Activated naive CD4-positive, alpha-beta T cell treated with Interleukin-2 at 50 U/mL for 16 hours (primary cell): ENCODE data around the gene PSMD6.
A peak's percentile ranks its signal among the peaks of the same experiment; 100 is the strongest.

ENCODE experiments used
- DNase-seq: peaks from one replicate; pipeline ENCODE4 v3.0.0-alpha.2; 2020

The PSMD6 gene

DNA sequence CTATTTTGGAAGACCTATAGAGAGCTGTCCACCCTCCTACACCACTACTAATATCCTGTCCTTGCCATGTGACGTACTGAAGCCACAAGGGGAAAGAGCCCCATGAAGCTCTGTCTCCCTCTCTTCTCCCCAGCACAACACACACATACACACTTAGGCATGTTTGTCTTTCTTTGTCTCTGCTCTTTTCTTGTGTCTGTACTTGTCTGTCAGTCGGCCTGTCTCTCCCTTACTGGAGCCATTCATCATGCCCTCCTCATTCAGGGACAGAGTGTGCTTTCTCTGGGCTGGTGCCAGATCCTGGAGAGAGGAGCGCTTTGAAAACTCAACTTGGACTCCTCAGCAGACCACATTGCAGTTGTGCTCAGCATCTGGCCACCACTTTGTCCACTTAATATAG is 47.6 kb downstream of the PSMD6 start:
- no peak for DNase-seq

DNA sequence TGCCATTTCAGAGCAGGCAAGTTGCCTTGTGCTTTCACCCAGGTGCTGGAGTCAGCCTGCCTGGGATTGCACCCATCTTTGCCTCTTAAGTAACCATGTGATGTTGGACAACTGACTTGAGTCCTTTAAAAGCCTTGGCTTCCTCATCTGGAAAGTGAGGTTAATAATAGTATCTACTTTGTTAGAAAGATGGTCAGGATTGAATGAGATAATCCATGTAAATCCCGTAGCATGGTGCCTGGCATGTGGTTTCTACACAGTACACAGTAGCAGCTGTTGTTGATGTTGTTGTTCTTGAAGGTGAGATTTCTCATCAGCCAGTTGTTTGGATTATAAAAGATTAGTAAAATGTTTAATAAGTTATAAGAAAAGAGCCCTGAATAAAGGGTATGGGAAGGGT is 48.8 kb downstream of the PSMD6 start:
- no peak for DNase-seq

DNA sequence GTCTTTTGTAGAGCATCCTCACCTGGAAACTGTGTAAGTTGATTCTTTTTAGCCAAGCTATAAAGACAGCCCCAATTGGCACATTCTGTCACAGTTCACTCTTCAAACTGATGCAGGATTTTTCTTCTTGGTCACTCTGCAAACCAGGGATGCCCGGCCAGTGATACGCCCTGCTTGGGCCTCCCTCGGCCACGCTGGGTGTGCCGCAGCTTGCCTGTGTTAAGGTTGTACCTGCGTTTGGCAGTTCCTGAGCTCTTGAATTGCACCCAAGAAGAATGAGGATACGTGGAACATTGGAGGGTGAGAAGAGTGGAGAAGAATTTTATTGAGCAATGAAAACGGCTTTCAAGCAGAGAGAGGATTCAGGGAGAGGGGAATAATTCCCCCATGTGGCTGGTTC is 49.9 kb downstream of the PSMD6 start:
- DNase-seq: no peak

DNA sequence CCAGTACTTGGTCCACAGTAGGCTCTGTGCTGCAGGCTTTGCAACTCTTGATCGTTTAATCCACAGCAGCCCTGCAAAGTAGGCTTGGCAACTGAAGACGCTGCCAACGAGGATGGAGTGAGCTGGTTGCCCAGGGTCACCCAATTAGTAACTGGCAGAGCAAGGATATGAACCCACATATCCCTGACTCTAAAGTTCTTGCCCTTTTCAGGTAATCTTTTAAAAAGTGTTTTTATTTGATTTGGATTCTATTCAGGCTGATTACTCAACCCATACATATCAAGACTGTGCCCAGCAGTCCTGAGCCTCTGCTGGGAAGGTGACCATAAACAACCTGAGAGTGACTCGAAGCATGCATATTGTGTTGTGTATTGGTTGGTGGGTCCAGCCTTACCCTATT is 50.3 kb downstream of the PSMD6 start:
- DNase-seq: no peak

DNA sequence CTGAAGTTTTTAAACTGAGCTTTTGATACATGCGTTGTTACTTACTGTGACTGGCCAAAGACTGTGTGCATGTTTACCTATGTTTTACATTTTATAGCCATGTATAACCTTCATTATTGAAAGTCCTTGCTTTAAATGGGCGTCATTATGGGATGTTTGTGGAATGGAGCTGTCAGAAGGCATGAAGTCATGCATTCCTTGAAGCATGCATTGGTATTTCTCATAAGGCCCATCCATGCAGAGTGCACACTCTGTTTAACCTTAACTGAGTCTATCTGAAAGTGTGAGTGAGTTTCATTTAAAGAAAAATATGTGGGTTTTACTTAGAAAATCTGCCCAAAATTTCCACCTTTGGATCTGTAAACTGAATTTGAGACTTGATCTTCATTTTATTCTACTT is 51.1 kb downstream of the PSMD6 start:
- DNase-seq: no peak

DNA sequence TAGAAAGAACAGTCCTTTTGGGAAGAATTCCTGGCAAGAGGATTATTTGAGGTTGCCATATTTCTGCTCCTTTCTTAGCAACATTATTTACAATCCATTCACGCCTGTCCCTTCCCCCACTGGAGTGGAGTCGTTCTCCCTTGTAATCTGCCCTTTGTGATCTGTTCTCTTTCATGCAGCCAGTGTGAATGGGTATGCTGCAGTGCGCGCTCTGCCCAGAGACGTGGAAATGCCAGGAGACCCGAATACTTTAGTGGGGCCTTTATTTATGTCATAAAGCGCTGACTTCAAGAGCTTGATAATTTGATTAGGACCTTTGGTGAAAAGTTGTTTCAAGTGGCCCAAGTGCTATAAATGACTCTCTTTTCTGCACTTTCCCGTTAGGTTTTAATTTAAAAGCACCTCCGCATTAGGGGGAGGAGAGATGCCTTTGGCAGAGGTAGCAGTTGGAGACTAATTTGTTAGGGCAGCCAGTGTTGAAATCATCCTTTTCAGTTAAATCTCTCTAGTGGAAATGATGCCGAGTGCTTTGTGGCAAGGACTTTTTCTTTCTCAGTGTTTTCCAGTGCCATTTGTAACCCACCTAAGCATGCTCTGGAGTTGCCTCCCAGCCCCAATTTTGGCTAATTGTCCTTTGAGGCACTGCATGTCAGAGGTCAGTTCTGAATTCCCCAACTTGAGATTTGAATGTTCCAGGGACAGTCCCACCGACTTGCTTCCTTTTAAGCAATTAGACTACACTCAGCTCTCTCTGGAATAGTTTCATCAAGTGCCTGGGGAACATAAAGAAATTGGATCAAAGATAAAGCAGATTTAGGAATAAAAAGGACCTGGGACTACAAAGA is 52.4 kb downstream of the PSMD6 start:
- DNase-seq: no peak

DNA sequence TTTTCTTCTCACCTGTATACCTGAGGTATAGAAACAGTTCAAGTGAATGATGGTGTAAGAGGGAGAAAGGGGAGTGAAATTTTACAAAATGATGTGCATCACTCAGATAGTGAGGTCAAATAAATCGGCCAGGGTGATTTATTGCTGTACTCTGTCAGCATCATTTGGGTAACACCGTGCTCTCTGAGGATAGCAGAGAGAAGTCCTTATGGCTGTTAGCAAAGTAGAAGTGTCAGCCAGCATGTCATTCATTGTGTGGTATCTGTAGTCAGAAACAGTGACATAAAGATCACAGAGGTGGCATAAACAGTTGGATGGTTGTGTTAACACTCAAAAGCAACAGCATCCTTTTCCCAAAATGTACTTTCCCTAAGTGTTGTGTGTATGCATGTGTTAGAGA is 53.4 kb downstream of the PSMD6 start:
- DNase-seq: no peak

DNA sequence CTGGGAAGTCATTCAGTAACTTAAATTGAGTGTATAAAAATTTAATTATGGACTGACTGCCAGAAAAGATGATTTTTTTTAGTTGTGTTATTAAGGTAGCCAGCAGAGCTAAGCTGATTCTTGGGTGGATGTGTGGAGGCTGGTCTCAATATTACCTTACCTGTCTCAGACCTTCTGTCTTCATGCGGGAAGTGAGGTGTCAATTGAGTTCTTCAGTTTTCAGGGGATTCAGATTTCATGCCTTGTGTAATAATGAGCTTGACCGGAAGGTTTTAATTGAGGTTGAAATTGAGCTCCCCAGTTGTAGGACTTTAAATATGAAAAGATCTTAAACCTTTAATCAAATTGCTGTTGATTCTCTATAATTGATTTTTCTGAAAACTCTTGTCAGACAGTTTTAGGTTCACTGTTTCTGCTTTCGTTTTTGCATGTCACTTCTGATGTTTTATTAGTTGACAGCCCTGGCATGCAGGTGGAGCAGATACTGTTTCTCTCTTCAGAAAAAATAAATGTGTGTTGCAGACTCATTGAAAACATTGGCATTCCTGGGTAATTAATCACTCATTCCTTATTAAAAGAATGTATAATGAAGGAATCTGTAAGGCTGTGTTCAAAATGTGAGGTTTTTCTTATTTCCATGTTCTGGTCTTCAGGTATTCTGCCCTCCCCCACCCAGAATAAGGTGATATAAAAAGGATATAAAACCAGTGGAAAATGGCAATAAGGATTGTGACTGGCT is 54.5 kb downstream of the PSMD6 start:
- DNase-seq: no peak

DNA sequence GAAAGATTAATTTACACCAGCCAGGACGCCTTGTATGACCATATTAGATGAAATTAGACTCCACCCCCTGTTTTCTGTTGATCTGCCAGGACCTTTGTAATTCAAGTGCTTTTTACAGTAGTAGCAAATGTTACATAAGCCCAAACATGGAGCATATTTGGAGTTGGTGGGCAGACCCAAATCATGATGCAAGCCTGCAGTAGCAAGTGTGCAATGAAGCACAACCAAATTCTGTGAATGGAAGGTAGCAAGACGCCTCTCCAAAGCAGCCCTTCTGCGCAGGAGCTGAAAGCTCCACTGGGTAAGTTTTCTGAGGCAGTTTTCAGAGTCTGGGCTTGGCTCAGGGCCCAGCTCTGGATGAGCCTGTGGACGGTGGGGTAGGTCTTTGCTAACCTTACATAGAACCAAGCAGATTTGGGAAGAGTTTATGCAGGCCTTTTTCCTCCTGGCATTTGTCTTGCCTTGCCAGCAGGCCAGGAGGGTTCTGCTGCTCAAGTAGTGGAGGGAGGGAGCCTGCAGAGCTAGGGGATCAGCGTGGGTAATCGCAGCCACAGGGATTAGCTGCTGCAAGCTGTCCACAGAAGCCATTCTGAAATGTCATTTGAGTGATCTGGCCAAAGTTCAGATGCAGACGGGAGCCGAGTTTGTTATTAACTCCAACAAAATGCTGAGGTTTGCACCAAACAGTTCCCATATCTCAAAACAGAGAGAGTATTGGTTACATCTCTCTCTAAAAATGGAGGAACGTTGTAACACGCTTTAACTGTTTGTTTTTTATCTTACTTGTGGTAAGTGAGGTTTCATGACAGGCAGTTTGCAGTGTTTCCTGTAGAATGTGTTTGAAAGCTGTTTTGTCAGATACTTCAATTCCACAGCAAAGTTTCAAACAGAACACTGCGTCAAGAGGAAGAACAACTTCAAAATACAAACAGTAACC is 55.4 kb downstream of the PSMD6 start:
- peak; percentile 30 for DNase-seq

DNA sequence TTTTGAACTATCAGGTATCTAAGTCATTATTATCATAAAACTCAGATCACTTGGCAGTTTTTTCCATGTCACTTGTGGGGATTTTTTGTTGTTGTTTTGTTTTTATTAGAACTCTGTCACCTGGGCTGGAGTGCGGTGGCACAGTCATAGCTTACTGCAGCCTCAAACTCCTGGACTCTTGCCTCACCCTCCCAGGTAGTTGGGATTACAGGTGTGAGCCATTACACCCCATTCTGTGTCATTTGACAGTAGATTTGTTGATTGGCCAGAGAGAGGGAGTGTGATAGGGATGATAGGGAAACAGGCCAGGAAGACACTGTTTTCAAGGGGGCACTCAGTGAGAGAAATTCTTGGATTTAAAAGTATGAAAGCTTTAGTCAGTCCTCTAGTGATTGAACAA is 56.4 kb downstream of the PSMD6 start:
- no peak for DNase-seq

DNA sequence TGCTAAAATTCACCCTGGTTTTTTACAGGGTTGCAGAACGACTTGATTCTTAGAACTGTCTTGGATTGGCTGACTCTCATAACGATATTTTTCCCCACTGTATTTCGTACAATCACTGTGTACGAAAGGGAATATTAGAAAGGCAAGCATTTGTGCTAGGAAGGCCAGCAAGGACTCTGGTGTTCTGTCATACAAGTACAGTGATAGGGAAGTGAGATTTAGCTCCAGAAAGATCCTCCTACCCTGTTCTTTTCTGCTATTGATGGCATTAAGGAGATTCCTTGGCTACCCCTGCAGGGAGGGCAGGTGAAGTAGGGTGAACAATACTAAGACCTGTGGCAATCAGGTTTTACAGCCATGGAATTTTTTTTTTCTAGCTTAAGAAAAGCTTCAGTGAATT is 57.3 kb downstream of the PSMD6 start:
- no peak for DNase-seq

DNA sequence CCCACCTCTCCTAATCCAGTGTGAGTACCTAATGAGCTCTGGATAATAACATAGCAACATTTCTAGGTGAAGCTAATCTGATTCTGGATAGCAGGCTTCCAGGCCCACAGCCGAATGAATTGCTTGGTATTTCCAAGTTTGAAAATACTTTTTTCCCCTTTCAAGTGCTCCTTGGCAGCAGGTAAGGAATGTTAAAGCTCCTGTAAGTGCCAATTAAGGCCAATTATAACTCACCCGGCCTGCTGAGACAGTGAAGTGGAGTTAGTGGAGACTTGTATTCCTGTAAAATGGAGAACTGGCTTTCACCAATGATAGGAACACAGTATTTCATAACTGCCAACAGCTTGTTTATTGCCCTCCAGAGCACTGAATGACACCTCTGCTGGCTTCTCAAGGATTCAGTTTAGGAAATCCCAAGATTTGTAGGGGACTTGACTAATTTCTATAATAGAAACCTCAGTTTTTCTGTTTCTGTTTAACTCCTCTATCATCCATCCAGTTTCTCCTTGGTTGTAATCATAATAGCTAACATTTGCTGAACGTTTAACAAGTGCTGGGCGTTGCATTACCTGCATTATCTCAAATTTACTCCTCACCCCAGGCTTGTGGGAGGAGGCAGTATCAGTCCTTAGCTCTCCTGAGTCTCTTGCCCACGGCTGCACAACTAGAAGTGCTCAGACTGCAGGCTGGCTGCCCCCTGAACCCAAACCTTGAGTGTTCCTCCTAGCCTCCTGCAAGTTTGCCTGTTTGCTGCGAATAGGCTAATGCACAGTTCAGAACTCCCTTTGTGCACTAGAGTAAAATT is 58.4 kb downstream of the PSMD6 start:
- no peak for DNase-seq

DNA sequence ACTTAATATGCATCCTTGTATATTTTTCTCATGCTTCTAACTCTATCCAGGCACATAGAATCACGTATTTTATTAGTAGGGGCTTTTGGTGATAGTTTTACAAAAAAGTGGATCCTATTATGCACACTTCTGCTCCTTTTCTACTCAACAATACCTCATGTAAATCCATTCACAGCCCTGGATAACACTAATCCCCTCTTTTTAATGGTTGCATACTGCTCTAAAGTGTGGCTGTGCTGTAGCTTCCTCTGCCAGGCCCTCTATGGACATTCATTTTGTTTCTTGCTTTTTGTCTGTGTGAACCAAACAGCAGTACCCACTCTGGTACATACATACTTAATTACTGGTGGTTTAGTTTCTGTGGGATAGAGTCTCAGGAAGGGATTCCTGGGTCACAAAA is 59.8 kb downstream of the PSMD6 start:
- DNase-seq: no peak

DNA sequence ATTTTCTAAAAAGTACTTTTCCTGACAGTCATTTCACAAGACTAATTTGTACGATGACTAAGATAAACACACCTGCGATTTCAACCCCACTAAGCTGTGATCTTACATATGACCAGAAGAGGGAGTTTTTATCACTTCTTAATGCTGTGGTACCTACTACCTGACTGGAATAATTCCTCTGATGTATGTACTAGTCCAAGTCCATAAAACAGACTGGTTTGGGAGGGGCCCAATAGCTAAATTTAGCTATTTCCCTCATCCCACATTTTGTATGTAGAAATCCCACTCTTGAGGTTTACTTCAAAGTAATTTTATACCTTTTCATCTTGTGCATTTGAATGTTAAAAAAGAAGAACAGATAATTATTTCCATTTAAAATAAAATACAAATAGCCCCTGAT is 61.4 kb downstream of the PSMD6 start:
- DNase-seq: no peak
